ENCODE results near the gene GLI2. TPM values are rescaled to one million over a fixed set of nuclear protein-coding genes. Genes with fewer than 3 reads are reported as not detected.

GLI2 gene
- total and polyA plus RNA-seq, 2 of the 4 experiments (the other 2 are of a cell fraction): 3.8 to 26.0 TPM

DNA sequence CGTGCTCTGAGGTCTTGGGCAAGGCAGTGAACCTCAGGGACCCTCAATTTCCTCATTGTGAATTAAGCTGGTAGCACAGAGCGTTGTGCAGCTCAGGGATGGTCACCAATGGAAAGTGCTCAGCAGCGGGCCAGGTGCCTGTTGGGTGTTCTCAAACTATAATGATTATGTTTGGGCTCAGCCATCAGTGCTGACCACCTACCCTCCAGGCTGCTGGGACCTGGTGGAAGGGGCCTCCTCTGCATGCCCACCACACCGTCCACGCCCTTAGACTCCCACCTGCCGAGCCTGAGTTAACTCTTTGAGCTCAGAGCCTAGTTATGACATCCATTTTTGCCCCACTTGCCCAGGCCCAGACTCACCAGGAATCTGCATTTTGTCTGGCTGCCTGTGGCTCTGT, 35.0 kb downstream of the GLI2 start:
- dilution Hi-C loops (cut with HindIII; ENCODE audit: low sequenced_read_pairs, unreplicated experiment): no loop called here

More for the DNA sequence above, 35.0 kb downstream of the GLI2 start:
- Histone ChIP-seq H3K14ac (replicated peaks; ENCODE audit: low read depth, low read length) (peak overlapping the region; percentile 91), H2AFZ (replicated peaks; ENCODE audit: low read length, poor library complexity) (peak overlapping the region; percentile 10), H3K9me1 (ENCODE audit: insufficient read depth, low read length) (peaks cover 62% of the 10 kb centered on the region), H4K91ac (ENCODE audit: insufficient read depth, low read depth, low read length) (peak overlapping the region; percentile 89), H2AK9ac (replicated peaks; ENCODE audit: low read depth, low read length, poor library complexity) (peak overlapping the region; percentile 74), H3K4me2 (ENCODE audit: low read depth, low read length) (peak overlapping the region; percentile 53), H4K20me1 (ENCODE audit: insufficient read depth, low read length) (peaks cover 59% of the 10 kb centered on the region), H3K18ac (ENCODE audit: low read depth, low read length) (peak overlapping the region; percentile 51), H3K23ac (ENCODE audit: low read depth, low read length) (peak overlapping the region; percentile 42), H3K79me1 (ENCODE audit: low read depth in 1 of 2, low read length in 2 of 2) (peaks cover 25 to 90% of the 10 kb centered on the region in 2 experiments), H3K4me3 (ENCODE audit: insufficient read depth, low read depth, low read length) (no peak overlapping the region), H3K9ac (ENCODE audit: low read depth, low read length) (peak overlapping the region; percentile 26; the same call in 1 of the 2 replicates), H2BK5ac (ENCODE audit: low read depth, low read length, poor library complexity, severe bottlenecking) (peak overlapping the region; percentile 92), H3K27ac (ENCODE audit: insufficient read depth, low read length) (peak overlapping the region; percentile 82), H3K36me3 (ENCODE audit: control insufficient read depth, insufficient read depth, low read length) (no peaks in the 10 kb centered on the region), H2BK20ac (ENCODE audit: low read depth, low read length) (peak overlapping the region; percentile 68), H3K27me3 (ENCODE audit: control insufficient read depth, insufficient read depth, low read length) (no peaks in the 10 kb centered on the region), H2AK5ac (ENCODE audit: low read depth, low read length) (peak overlapping the region; percentile 95), H3K4me1 (ENCODE audit: control insufficient read depth, insufficient read depth, low read length) (peaks cover 56% of the 10 kb centered on the region), H3K9me3 (ENCODE audit: control insufficient read depth, insufficient read depth, low read length) (no peaks in the 10 kb centered on the region), H4K5ac (ENCODE audit: low read depth, low read length) (peak overlapping the region; percentile 69), H2BK15ac (ENCODE audit: low read depth, low read length) (peak overlapping the region; percentile 64; the same call in 2 of the 3 replicates), H2BK120ac (ENCODE audit: low read depth, low read length) (peak overlapping the region; percentile 58), H3K4ac (ENCODE audit: low read depth, low read length) (peak overlapping the region; percentile 71), H4K8ac (ENCODE audit: low read depth in 2 of 2, low read length in 2 of 2) (peak overlapping the region; percentile 38 to 71), H3K56ac (ENCODE audit: extremely low read depth, insufficient read depth, low read length) (0 out of 2 replicates have a peak overlapping the region, but pooled peaks have one; percentile 35)
- 67% methylated on average over 1 of the region's 6 CpGs; no CpG with 5 or more reads in 1 of the 2 experiments for WGBS, 2 experiments (ENCODE audit: extremely low coverage in 2 of 2, insufficient read length in 1 of 2)
- in situ Hi-C loops (cut with MboI; ENCODE audit: low sequenced_read_pairs): no loop called here
- ATAC-seq (ENCODE audit: low read depth): no peak
- TF ChIP-seq POLR2A (IDR thresholded peaks at IDR 0.05; ENCODE audit: low read depth, low read length) (no peak), MXI1 (IDR thresholded peaks at IDR 0.05; ENCODE audit: borderline replicate concordance, low read depth, low read length) (no peak), BHLHE40 (IDR thresholded peaks at IDR 0.05; ENCODE audit: low read depth, low read length) (no peak), MAZ (IDR thresholded peaks at IDR 0.05; ENCODE audit: borderline replicate concordance, low read depth, low read length) (no peak)
- no TSS peak for BruUV-seq (replicated peaks)
- no peak for DNase-seq
- CTCF ChIA-PET: no interaction called here
- intact Hi-C loops (cut with micrococcal nuclease): loop anchor here (1.0 to 10.0 kb wide), 2 partner anchors 9 to 76 kb away; no protein-coding TSS in a partner anchor
- POLR2A ChIA-PET (ENCODE audit: unreplicated experiment): no interaction called here

Data from IMR-90 (cell line).